IPS-18a (cell line): ENCODE data around the gene PRRC2A.
"Not testable (repeated sequence)": the region's sequence is repeated elsewhere in the genome, so short reads cannot be mapped to it uniquely, and the experiment has no call there.

Source experiments
- H3K27ac ChIP-seq: one replicate; pipeline ENCODE4 v1.5.1; 2013; ENCODE audit warnings: low read length
- H3K27me3 ChIP-seq: one replicate; pipeline ENCODE4 v1.6.1; 2013; ENCODE audit warnings: mild to moderate bottlenecking, low read length; ENCODE audit not compliant: control insufficient read depth, insufficient read depth
- H3K36me3 ChIP-seq: one replicate; pipeline ENCODE4 v1.6.1; 2013; ENCODE audit warnings: low read depth, low read length; ENCODE audit not compliant: control insufficient read depth
- H3K4me1 ChIP-seq: one replicate; pipeline ENCODE4 v1.6.1; 2013; ENCODE audit warnings: low read depth, low read length; ENCODE audit not compliant: control insufficient read depth
- H3K4me3 ChIP-seq: one replicate; pipeline ENCODE4 v1.5.1; 2013; ENCODE audit warnings: low read length
- H3K9ac ChIP-seq: one replicate; pipeline ENCODE4 v1.6.1; 2013; ENCODE audit warnings: mild to moderate bottlenecking, low read length, moderate library complexity
- H3K9me3 ChIP-seq: one replicate; pipeline ENCODE4 v1.6.1; 2013; ENCODE audit warnings: low read depth, low read length; ENCODE audit not compliant: control insufficient read depth

PRRC2A gene

GRCh38 chr6:31588871-31589650, 31.5 kb upstream of the PRRC2A start:
- H3K9me3 ChIP-seq, result no peaks in the 10 kb centered on the region
- no peak overlapping the region for H3K27ac ChIP-seq
- no peaks in the 10 kb centered on the region for H3K4me1 ChIP-seq
- H3K9ac ChIP-seq, result no peak overlapping the region
- H3K4me3 ChIP-seq, result no peak overlapping the region
- no peaks in the 10 kb centered on the region for H3K36me3 ChIP-seq
- H3K27me3 ChIP-seq, result no peaks in the 10 kb centered on the region

- not testable (repeated sequence) for H3K4me1 ChIP-seq, H3K4me3 ChIP-seq, H3K9me3 ChIP-seq, H3K27ac ChIP-seq, H3K36me3 ChIP-seq, H3K27me3 ChIP-seq, H3K9ac ChIP-seq
Observed at GRCh38 chr6:31590691-31591090, 29.8 kb upstream of the PRRC2A start.

DNA sequence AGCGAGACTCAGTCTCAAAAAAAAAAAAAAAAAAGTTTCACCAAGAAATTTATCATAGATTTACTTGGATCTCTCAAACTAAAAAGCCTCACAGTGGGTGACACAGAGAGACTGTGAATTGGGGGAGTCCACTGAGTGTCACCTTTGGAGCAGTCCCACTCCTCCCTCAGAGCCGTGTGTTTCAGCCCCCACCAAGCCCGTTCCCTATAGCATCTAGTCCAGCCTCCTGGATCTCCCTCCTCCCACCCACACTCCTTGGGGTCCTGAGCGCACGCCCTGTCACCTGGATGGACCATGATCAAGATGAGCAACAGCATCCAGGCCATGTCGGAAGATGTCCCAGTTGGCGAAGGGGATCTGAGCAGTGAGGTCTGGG, 28.1 kb upstream of the PRRC2A start:
- Histone ChIP-seq H3K4me3 (no peak overlapping the region), H3K9ac (no peak overlapping the region), H3K9me3 (no peaks in the 10 kb centered on the region), H3K4me1 (no peaks in the 10 kb centered on the region), H3K27ac (no peak overlapping the region), H3K36me3 (no peaks in the 10 kb centered on the region), H3K27me3 (no peaks in the 10 kb centered on the region)

GRCh38 chr6:31597006-31597405, 23.5 kb upstream of the PRRC2A start:
- H3K36me3 ChIP-seq, result no peaks in the 10 kb centered on the region
- H3K9ac ChIP-seq, result no peak overlapping the region
- no peaks in the 10 kb centered on the region for H3K27me3 ChIP-seq
- no peak overlapping the region for H3K4me3 ChIP-seq
- H3K4me1 ChIP-seq, result no peaks in the 10 kb centered on the region
- no peaks in the 10 kb centered on the region for H3K9me3 ChIP-seq
- H3K27ac ChIP-seq, result no peak overlapping the region

- Histone ChIP-seq H3K27ac (no peak overlapping the region), H3K4me1 (no peaks in the 10 kb centered on the region), H3K36me3 (no peaks in the 10 kb centered on the region), H3K9me3 (no peaks in the 10 kb centered on the region), H3K4me3 (no peak overlapping the region), H3K9ac (no peak overlapping the region), H3K27me3 (no peaks in the 10 kb centered on the region)
Observed at GRCh38 chr6:31607317-31607716, 13.2 kb upstream of the PRRC2A start.

GRCh38 chr6:31609519-31610406, 10.8 kb upstream of the PRRC2A start:
- Histone ChIP-seq H3K4me3 (no peak overlapping the region), H3K27ac (no peak overlapping the region), H3K9me3 (no peaks in the 10 kb centered on the region), H3K36me3 (no peaks in the 10 kb centered on the region), H3K9ac (no peak overlapping the region), H3K4me1 (no peaks in the 10 kb centered on the region), H3K27me3 (no peaks in the 10 kb centered on the region)

GRCh38 chr6:31610968-31611367, 9.5 kb upstream of the PRRC2A start:
- H3K9me3 ChIP-seq, result no peaks in the 10 kb centered on the region

DNA sequence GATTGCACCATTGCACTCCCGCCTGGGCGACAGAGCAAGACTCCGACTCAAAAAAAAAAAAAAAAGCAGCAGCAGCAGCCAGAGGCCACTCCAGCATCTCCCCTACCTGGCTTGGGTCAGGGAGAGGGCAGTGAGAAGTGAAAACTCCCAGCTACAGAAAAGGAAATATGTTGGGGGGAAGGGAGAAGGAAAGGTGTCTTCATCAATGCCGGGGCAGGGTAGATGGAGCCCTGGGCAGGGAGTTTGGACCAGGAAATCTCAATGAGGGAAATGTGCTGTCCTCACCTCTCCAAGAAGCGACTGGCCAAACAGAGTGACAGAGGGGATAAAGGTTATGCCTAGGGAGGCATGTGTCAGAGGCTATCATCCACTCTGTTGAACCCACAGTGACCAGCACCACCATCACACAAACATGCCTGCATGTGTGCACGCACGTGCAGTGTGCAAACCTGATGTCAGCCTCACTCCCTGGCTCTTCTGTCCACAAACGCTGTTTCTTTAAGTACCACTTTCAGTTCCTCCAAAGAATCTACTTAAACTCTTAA, 6.4 kb upstream of the PRRC2A start:
- no peak overlapping the region for H3K4me3 ChIP-seq
- H3K9me3 ChIP-seq, result no peaks in the 10 kb centered on the region
- H3K27ac ChIP-seq, result no peak overlapping the region
- peaks cover 11% of the 10 kb centered on the region for H3K4me1 ChIP-seq
- H3K27me3 ChIP-seq, result no peaks in the 10 kb centered on the region
- H3K36me3 ChIP-seq, result no peaks in the 10 kb centered on the region
- no peak overlapping the region for H3K9ac ChIP-seq

More at GRCh38 chr6:31610968-31611367, 9.5 kb upstream of the PRRC2A start:
- Histone ChIP-seq H3K4me3 (no peak overlapping the region), H3K27ac (no peak overlapping the region), H3K36me3 (no peaks in the 10 kb centered on the region), H3K9ac (no peak overlapping the region), H3K4me1 (peaks cover 8% of the 10 kb centered on the region), H3K27me3 (no peaks in the 10 kb centered on the region)

DNA sequence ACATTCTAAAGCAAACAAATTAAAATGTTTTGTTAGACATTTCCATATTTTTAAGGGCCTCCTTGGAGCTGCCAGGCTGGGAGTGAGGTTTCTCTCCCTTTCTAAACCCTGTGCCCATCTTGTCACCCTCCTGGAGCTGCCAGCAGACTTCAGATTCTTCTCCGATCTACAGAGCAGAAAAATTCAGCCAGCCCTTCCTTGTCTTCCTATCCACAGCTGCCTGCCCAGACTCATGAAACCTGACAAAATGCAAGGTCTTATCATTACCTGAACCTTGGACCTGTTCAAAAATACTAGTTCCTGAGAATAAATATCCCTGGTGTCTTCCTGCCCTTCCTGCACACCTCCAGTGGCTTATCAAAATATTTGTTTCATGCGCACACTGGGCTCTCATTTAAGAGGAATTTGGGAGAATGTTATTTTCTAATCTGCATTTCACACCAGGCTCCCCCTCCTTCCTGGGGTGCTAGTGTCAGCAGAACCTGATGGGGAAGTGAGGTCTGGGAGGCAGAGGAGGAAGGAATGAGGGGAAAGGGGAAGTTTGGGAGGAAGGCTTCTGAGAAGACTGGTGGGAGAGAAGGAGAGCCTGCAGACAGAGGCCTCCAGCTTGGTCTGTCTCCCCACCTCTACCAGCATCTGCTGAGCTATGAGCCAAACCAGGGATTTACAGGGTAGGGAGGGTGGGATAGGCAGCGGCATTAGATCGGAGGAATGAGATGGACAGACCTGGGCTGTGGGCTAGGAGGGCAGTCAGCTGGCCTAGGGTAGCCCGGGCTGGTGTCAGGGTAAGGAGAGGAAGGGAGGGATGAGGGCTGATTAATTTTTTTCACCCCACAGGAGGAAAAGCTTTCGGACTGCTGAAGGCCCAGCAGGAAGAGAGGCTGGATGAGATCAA, 5.6 kb upstream of the PRRC2A start, which contains the start of gene AIF1:
Gene AIF1, plus strand, starts transcription at position 551 of the 895 bp plus-strand sequence. Its CDS starts 96 bp downstream, at position 647.
- Histone ChIP-seq H3K4me3 (no peak within 1 kb of the TSS), H3K9me3 (no peaks in the 10 kb centered on the region), H3K36me3 (no peaks in the 10 kb centered on the region), H3K4me1 (peaks cover 11% of the 10 kb centered on the region), H3K9ac (no peak within 1 kb of the TSS), H3K27me3 (no peaks in the 10 kb centered on the region), H3K27ac (no peak within 1 kb of the TSS)

- no peak overlapping the region for H3K27ac ChIP-seq
- H3K4me3 ChIP-seq, result no peak overlapping the region
- no peaks in the 10 kb centered on the region for H3K36me3 ChIP-seq
- peaks cover 11% of the 10 kb centered on the region for H3K4me1 ChIP-seq
- no peaks in the 10 kb centered on the region for H3K27me3 ChIP-seq
- H3K9me3 ChIP-seq, result no peaks in the 10 kb centered on the region
- H3K9ac ChIP-seq, result no peak overlapping the region
Observed at GRCh38 chr6:31615748-31616147, 4.8 kb upstream of the PRRC2A start.

DNA sequence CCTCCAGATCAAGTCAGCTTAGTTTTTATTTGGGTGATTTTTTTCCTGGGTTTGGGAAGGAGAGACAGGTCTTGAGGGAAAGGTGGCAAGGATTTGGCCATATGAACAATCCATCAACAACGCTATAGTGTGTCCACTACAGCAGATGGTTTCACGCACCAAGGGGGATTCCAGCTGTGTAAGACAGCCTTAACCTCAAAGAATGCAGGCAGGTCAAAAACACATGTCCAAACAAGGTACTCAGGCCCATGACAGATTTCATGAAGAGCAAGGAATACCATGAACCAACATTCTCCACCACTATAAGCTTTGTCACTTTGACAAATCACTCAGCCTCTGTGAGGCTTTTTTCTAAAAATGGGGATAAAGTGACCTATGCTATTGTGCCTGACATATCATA, 3.5 kb upstream of the PRRC2A start:
- Histone ChIP-seq H3K27me3 (no peaks in the 10 kb centered on the region), H3K4me1 (peaks cover 15% of the 10 kb centered on the region), H3K27ac (no peak overlapping the region), H3K4me3 (no peak overlapping the region), H3K36me3 (peaks cover 4% of the 10 kb centered on the region), H3K9me3 (no peaks in the 10 kb centered on the region), H3K9ac (no peak overlapping the region)
